ENCODE data around the gene KCTD6.

Gene KCTD6

GRCh38 chr3:58491506-58492402, at the start of gene KCTD6:
TSS of gene KCTD6 (plus strand) at chr3:58492096. CDS start at chr3:58498756, 6,660 bp downstream.
- peak; percentile 21 for DNase-seq

- DNase-seq: no peak
Measured at GRCh38 chr3:58452176-58452575, 39.7 kb upstream of the KCTD6 start.

- DNase-seq: no peak
Measured at GRCh38 chr3:58459160-58459559, 32.7 kb upstream of the KCTD6 start.

GRCh38 chr3:58462829-58463180, 29.1 kb upstream of the KCTD6 start:
- DNase-seq: no peak

GRCh38 chr3:58463181-58463941, 28.5 kb upstream of the KCTD6 start:
- DNase-seq: no peak

GRCh38 chr3:58463942-58464271, 28.0 kb upstream of the KCTD6 start:
- no peak for DNase-seq

GRCh38 chr3:58464866-58465265, 27.0 kb upstream of the KCTD6 start:
- no peak for DNase-seq

- no peak for DNase-seq
Measured at GRCh38 chr3:58466899-58467563, 24.9 kb upstream of the KCTD6 start.

GRCh38 chr3:58469096-58469495, 22.8 kb upstream of the KCTD6 start:
- DNase-seq: peak; percentile 19

GRCh38 chr3:58470363-58471024, 21.4 kb upstream of the KCTD6 start:
- DNase-seq: no peak

- peak; percentile 56 for DNase-seq
Measured at GRCh38 chr3:58471025-58471887, 20.6 kb upstream of the KCTD6 start.

GRCh38 chr3:58473275-58473674, 18.6 kb upstream of the KCTD6 start:
- no peak for DNase-seq

- DNase-seq: no peak
Measured at GRCh38 chr3:58474348-58474911, 17.5 kb upstream of the KCTD6 start.

GRCh38 chr3:58474967-58475578, 16.8 kb upstream of the KCTD6 start:
- no peak for DNase-seq

- no peak for DNase-seq
Measured at GRCh38 chr3:58478781-58479180, 13.1 kb upstream of the KCTD6 start.

GRCh38 chr3:58480309-58480708, 11.6 kb upstream of the KCTD6 start:
- no peak for DNase-seq

- DNase-seq: no peak
Measured at GRCh38 chr3:58482917-58483636, 8.8 kb upstream of the KCTD6 start.

GRCh38 chr3:58484045-58484721, 7.7 kb upstream of the KCTD6 start:
- no peak for DNase-seq

- no peak for DNase-seq
Measured at GRCh38 chr3:58484722-58485069, 7.2 kb upstream of the KCTD6 start.

GRCh38 chr3:58485801-58486435, 6.0 kb upstream of the KCTD6 start:
- no peak for DNase-seq

Data from NCI-H1417 treated with DMSO at 0.1 percent for 48 hours (cell line).